ENCODE measurements around the gene NALCN.

Gene NALCN

GRCh38 chr13:101080616-101081015, 335.7 kb downstream of the NALCN start:
- Histone ChIP-seq H3K4me2 (ENCODE audit: low read length) (no peak overlapping the region), H3K4me3 (ENCODE audit: low read length) (no peak overlapping the region), H3K4me1 (ENCODE audit: low read length) (no peaks in the 10 kb centered on the region), H3K27ac (ENCODE audit: low read length) (no peak overlapping the region), H3K27me3 (ENCODE audit: low read depth, low read length) (peaks cover 3% of the 10 kb centered on the region; the same call in 1 of the 2 replicates), H3K9me3 (ENCODE audit: insufficient read depth, low read length) (no peaks in the 10 kb centered on the region), H2AFZ (ENCODE audit: low read depth, low read length) (no peak overlapping the region), H3K79me2 (ENCODE audit: low read length) (no peaks in the 10 kb centered on the region), H3K9ac (ENCODE audit: low read length) (no peak overlapping the region), H4K20me1 (ENCODE audit: insufficient read depth, low read length) (no peaks in the 10 kb centered on the region), H3K36me3 (replicated peaks; ENCODE audit: low read depth, low read length) (no peaks in the 10 kb centered on the region)
- TF ChIP-seq EZH2phosphoT487 (IDR thresholded peaks at IDR 0.05; ENCODE audit: low read depth), result no peak
- TF ChIP-seq CTCF (IDR thresholded peaks at IDR 0.05; ENCODE audit: low read depth, low read length), result no peak

- H3K9ac ChIP-seq (ENCODE audit: low read length), result no peak overlapping the region
- no peak overlapping the region for H2AFZ ChIP-seq (ENCODE audit: low read depth, low read length)
- H3K79me2 ChIP-seq (ENCODE audit: low read length), result no peaks in the 10 kb centered on the region
- H4K20me1 ChIP-seq (ENCODE audit: insufficient read depth, low read length), result no peaks in the 10 kb centered on the region
- H3K4me1 ChIP-seq (ENCODE audit: low read length), result no peaks in the 10 kb centered on the region
- no peak overlapping the region for H3K4me2 ChIP-seq (ENCODE audit: low read length)
- TF ChIP-seq CTCF (IDR thresholded peaks at IDR 0.05; ENCODE audit: low read depth, low read length) (no peak), EZH2phosphoT487 (IDR thresholded peaks at IDR 0.05; ENCODE audit: low read depth) (no peak)
- no peaks in the 10 kb centered on the region for H3K36me3 ChIP-seq (replicated peaks; ENCODE audit: low read depth, low read length)
- H3K4me3 ChIP-seq (ENCODE audit: low read length), result no peak overlapping the region
- peaks cover 10% of the 10 kb centered on the region for H3K27me3 ChIP-seq (ENCODE audit: low read depth, low read length)
- H3K27ac ChIP-seq (ENCODE audit: low read length), result no peak overlapping the region
- H3K9me3 ChIP-seq (ENCODE audit: insufficient read depth, low read length), result no peaks in the 10 kb centered on the region
These were observed 351.0 kb downstream of the NALCN start for GRCh38 chr13:101065329-101065728.

GRCh38 chr13:101059793-101060192, 356.5 kb downstream of the NALCN start:
- Histone ChIP-seq H3K79me2 (ENCODE audit: low read length) (no peaks in the 10 kb centered on the region), H3K4me1 (ENCODE audit: low read length) (no peaks in the 10 kb centered on the region), H2AFZ (ENCODE audit: low read depth, low read length) (no peak overlapping the region), H3K9me3 (ENCODE audit: insufficient read depth, low read length) (no peaks in the 10 kb centered on the region), H4K20me1 (ENCODE audit: insufficient read depth, low read length) (no peaks in the 10 kb centered on the region), H3K4me3 (ENCODE audit: low read length) (no peak overlapping the region), H3K27ac (ENCODE audit: low read length) (no peak overlapping the region), H3K36me3 (replicated peaks; ENCODE audit: low read depth, low read length) (no peaks in the 10 kb centered on the region), H3K9ac (ENCODE audit: low read length) (no peak overlapping the region), H3K27me3 (ENCODE audit: low read depth, low read length) (peaks cover 10% of the 10 kb centered on the region; the same call in 1 of the 2 replicates), H3K4me2 (ENCODE audit: low read length) (no peak overlapping the region)
- TF ChIP-seq EZH2phosphoT487 (IDR thresholded peaks at IDR 0.05; ENCODE audit: low read depth) (no peak), CTCF (IDR thresholded peaks at IDR 0.05; ENCODE audit: low read depth, low read length) (no peak)

- H3K79me2 ChIP-seq (ENCODE audit: low read length), result no peaks in the 10 kb centered on the region
- H3K27ac ChIP-seq (ENCODE audit: low read length), result no peak overlapping the region
- no peak overlapping the region for H3K4me3 ChIP-seq (ENCODE audit: low read length)
- no peak overlapping the region for H2AFZ ChIP-seq (ENCODE audit: low read depth, low read length)
- no peaks in the 10 kb centered on the region for H3K9me3 ChIP-seq (ENCODE audit: insufficient read depth, low read length)
- no peaks in the 10 kb centered on the region for H3K36me3 ChIP-seq (replicated peaks; ENCODE audit: low read depth, low read length)
- H3K4me2 ChIP-seq (ENCODE audit: low read length), result no peak overlapping the region
- H3K4me1 ChIP-seq (ENCODE audit: low read length), result no peaks in the 10 kb centered on the region
- no peaks in the 10 kb centered on the region for H4K20me1 ChIP-seq (ENCODE audit: insufficient read depth, low read length)
- no peak overlapping the region for H3K9ac ChIP-seq (ENCODE audit: low read length)
- peaks cover 10% of the 10 kb centered on the region; the same call in 1 of the 2 replicates for H3K27me3 ChIP-seq (ENCODE audit: low read depth, low read length)
- TF ChIP-seq EZH2phosphoT487 (IDR thresholded peaks at IDR 0.05; ENCODE audit: low read depth), result no peak
- TF ChIP-seq CTCF (IDR thresholded peaks at IDR 0.05; ENCODE audit: low read depth, low read length), result no peak
These were observed 357.5 kb downstream of the NALCN start for GRCh38 chr13:101058841-101059240.

Measured in OCI-LY3 (cell line).